Measurements from ENCODE around the gene CYSRT1.

The CYSRT1 gene

GRCh38 chr9:137213160-137214060 is 11.6 kb upstream of the CYSRT1 start:
- DNase-seq: peak; percentile 33

- DNase-seq: no peak
These were observed 10.4 kb upstream of the CYSRT1 start for GRCh38 chr9:137214620-137215019.

- DNase-seq: no peak
These were observed 9.6 kb upstream of the CYSRT1 start for GRCh38 chr9:137215196-137215986.

GRCh38 chr9:137216188-137216965 is 8.6 kb upstream of the CYSRT1 start:
- no peak for DNase-seq

- no peak for DNase-seq
These were observed 7.4 kb upstream of the CYSRT1 start for GRCh38 chr9:137217276-137218211.

- no peak for DNase-seq
These were observed 6.7 kb upstream of the CYSRT1 start for GRCh38 chr9:137218212-137218753.

GRCh38 chr9:137218754-137219271 is 6.2 kb upstream of the CYSRT1 start:
- no peak for DNase-seq

- no peak for DNase-seq
These were observed 5.1 kb upstream of the CYSRT1 start for GRCh38 chr9:137219757-137220316.

- no peak for DNase-seq
These were observed 4.5 kb upstream of the CYSRT1 start for GRCh38 chr9:137220317-137221094.

- DNase-seq: no peak
These were observed 3.9 kb upstream of the CYSRT1 start for GRCh38 chr9:137221095-137221505.

GRCh38 chr9:137221506-137222111 is 3.4 kb upstream of the CYSRT1 start:
- no peak for DNase-seq

GRCh38 chr9:137222190-137223077 is 2.5 kb upstream of the CYSRT1 start, which contains the start of gene RNF208:
TSS of gene RNF208 (minus strand) at chr9:137222240. CDS start at chr9:137221212, 1,028 bp downstream.
- DNase-seq: no peak

GRCh38 chr9:137223078-137223970 is 1.6 kb upstream of the CYSRT1 start:
- DNase-seq: peak; percentile 97

GRCh38 chr9:137225699-137226331 is 841 bp downstream of the CYSRT1 start:
- DNase-seq: no peak

- no peak for DNase-seq
These were observed 1.5 kb downstream of the CYSRT1 start for GRCh38 chr9:137226338-137227053.
